ENCODE results near the gene ABCC1.

DNA sequence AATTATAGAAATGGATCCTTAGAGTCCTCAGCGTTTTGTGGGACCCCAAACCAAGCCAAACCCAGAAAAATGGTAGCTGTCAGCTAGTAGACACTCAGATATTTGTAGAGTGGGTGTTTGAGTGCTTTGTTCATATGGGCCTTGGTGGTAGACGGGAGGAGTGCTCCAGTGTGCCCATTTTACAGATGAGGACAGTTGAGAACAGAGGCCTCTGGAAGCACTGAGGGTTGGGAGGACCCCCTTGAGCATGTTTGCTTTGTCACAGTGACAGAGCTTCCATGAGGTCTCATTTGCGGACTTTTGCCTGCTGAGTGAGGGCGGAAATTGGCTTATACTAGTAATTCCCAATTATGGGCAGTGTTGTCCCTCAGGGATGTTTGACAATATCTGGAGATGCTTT is 162.2 kb downstream of the ABCC1 start:
- no peak for TF ChIP-seq ZNF23 (tag by site-specific recombination; IDR thresholded peaks at IDR 0.05; ENCODE audit: borderline replicate concordance)
- no peak for TF ChIP-seq CTCF (tag by site-specific recombination; IDR thresholded peaks at IDR 0.05)
- TF ChIP-seq, protein P1, sequence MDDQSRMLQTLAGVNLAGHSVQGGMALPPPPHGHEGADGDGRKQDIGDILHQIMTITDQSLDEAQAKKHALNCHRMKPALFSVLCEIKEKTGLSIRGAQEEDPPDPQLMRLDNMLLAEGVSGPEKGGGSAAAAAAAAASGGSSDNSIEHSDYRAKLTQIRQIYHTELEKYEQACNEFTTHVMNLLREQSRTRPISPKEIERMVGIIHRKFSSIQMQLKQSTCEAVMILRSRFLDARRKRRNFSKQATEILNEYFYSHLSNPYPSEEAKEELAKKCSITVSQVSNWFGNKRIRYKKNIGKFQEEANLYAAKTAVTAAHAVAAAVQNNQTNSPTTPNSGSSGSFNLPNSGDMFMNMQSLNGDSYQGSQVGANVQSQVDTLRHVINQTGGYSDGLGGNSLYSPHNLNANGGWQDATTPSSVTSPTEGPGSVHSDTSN (CRISPR knock-in tag; IDR thresholded peaks at IDR 0.05) = no peak
- no peak for TF ChIP-seq ZNF175 (tag by site-specific recombination; IDR thresholded peaks at IDR 0.05)
- no peak for TF ChIP-seq ZNF280D (tag by site-specific recombination; IDR thresholded peaks at IDR 0.05)
- no peak for TF ChIP-seq ZBTB1 (tag by site-specific recombination; IDR thresholded peaks at IDR 0.05)
- no peak for TF ChIP-seq ZNF626 (tag by site-specific recombination; IDR thresholded peaks at IDR 0.05)
- no peak for TF ChIP-seq SP2 (tag by site-specific recombination; IDR thresholded peaks at IDR 0.05)
- TF ChIP-seq ZBTB7A (tag by site-specific recombination; IDR thresholded peaks at IDR 0.05; ENCODE audit: low read depth) = no peak
- no peak for TF ChIP-seq ZNF335 (tag by site-specific recombination; conservative IDR thresholded peaks at IDR 0.05)
- no peak for TF ChIP-seq ZNF221 (tag by site-specific recombination; IDR thresholded peaks at IDR 0.05; ENCODE audit: borderline replicate concordance)
- TF ChIP-seq ZNF792 (tag by site-specific recombination; IDR thresholded peaks at IDR 0.05) = no peak
